HG02588 (cell line): Measurements from ENCODE around the gene SERPIND1.
"Not testable (repeated sequence)": the region's sequence is repeated elsewhere in the genome, so short reads cannot be mapped to it uniquely, and the experiment has no call there.

Experiments
- ATAC-seq: cut with Tn5 transposase; IDR thresholded peaks from one replicate; pipeline ENCODE4 v1.9.1; 2021; ENCODE audit warnings: mild to moderate bottlenecking, moderate library complexity; ENCODE audit not compliant: unreplicated experiment

SERPIND1 gene

DNA sequence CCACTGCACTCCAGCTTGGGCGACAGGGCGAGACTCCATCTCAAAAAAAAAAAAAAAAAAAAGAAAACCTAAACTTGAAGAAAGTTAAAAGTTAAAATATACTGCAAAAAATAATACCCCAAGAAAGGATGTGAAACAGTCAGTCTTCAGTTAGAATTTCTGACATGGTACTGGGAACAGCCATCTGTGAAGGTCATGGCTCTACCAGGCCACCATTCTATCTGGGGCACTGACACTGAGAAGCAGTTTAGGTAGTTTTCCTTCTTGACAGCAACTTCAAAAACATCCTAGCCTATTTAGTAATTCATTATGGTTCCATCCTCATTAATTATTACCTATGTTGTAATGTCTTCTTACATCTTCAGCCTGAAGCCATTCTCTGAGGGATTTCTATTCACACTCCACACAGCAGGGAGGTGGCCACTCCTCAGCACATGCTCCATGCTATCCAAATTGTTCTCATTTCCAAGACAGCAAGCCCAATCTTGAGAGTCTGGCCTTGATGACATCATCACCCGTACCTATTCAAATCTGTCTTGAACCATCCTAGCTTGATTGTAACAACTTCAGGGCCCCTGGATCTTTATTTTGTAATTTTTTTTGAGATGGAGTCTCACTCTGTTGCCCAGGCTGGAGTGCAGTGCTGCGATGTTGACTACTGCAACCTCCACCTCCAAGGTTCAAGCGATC lies 38.2 kb downstream of the SERPIND1 start:
- ATAC-seq: no peak

GRCh38 chr22:20813056-20813455 lies 39.1 kb downstream of the SERPIND1 start:
- ATAC-seq: no peak

GRCh38 chr22:20814221-20814808 lies 40.4 kb downstream of the SERPIND1 start:
- ATAC-seq: no peak

DNA sequence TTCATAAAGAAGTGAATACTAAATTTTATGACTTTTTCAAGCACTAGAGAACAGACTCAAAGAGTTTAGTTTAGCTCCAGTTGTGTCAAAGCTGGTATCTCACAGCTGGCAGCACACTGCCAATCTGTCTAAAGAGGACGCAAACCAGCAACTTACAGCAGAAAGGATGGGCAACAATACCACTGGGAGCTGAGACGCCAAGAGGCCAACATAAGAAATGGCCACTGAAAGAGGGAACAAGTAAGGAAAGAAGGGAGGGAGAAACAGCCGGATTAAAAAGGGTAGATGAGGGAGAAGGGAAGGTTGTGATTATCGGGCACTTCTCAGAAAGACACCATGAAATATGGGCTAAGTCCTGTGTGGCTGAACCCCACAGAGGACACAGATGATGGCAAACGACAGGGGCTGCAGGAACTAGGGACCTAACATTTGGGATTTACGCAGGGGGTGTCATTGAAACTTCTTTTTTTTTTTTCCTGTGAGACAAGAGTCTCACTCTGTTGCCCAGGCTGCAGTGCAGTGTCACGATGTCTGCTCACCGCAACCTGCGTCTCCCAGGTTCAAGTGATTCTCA lies 41.7 kb downstream of the SERPIND1 start:
- no peak for ATAC-seq

GRCh38 chr22:20816559-20816958 lies 42.6 kb downstream of the SERPIND1 start:
- no peak for ATAC-seq

DNA sequence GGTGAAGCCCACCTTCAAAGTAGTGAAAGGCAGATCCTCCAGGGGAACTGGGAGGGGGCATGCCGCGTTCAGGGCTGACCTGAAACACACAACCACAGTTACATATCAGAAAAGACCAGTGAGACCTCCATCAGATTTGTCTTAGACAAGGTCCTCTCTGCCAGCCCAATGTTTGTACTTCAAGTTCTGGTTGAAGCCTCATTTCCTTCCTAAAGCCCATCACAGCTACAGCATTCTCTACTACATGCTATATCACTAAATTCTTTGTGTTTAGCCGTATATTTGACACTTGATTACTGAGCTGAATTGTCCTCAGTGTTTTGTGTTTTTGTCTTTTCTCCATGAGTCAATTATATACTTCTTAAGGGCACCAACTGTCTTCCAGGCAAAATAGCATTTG lies 44.6 kb downstream of the SERPIND1 start:
- no peak for ATAC-seq

- no peak for ATAC-seq
Observed at GRCh38 chr22:20819471-20819870, 45.6 kb downstream of the SERPIND1 start.

DNA sequence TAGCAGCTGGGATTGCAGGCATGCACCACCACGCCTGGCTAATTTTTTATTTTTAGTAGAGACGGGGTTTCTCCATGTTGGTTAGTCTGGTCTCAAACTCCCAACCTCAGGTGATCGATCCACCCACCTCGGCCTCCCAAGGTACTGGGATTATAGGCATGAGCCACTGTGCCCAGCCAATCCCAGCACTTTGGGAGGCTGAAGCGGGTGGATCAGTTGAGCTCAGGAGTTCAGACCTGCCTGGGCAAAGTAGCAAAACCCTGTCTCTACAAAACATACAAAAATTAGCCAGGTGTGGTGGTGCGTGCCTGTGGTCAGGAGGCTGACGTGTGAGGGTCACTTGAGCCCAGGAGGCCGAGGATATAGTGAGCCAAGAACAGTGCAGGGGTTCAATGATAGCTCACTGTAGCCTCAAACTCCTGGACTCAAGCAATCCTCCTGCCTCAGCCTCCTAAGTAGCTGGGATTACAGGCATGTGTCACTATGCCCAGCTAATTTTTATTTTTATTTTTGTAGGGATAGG lies 47.9 kb downstream of the SERPIND1 start:
- not testable (repeated sequence) for ATAC-seq

DNA sequence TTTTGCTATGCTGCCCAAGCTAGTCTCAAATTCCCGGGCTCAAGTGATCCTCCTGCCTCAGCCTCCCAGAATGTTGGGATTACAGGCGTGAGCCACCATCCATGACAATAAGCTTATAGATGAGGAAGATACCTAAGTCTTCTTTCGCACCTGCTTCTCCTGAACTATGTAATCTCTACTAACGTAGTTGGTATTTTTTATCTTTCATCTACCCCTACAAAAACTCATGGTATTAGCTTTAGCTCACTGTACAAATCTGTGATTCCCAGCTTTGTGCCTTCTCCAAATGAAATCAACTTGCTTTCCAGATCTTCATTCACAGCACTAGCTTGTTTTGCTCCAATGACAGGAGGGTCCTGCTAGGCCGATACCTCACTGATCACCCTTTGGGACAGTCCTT lies 48.3 kb downstream of the SERPIND1 start:
- no peak for ATAC-seq

DNA sequence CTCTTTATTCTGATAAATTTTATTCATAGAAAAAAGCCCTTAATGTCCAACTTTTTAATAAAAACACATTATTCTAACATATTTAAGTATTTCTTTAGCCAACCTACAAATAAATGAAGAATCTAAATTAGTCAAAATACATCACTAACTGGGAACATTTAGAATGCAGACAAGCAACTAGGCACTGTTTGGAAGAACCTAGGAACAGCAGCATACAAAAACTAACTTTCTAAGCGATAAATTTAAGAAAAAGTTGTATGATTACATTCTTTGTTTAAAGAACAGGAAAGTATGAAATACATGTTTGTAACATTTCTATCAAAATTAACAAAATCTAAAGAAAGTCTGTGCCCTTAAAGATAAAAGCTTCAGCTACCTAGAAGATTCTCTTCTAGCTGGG lies 49.4 kb downstream of the SERPIND1 start:
- ATAC-seq: no peak

DNA sequence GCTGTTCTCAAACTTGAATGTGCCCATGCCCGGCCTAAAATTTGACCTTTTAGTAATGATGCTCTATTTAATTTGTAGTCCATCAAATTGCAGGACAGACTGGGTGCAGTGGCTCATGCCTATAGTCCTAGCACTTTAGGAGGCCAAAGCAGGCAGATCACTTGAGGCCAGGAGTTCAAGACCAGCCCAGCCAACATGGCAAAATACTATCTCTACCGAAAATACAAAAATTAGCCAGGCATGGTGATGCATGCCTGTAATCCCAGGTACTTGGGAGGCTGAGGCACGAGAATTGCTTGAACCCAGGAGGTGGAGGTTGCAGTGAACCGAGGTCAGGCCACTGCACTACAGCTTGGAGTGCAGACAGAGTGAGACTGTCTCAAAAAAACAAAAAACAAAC lies 51.3 kb downstream of the SERPIND1 start:
- not testable (repeated sequence) for ATAC-seq

DNA sequence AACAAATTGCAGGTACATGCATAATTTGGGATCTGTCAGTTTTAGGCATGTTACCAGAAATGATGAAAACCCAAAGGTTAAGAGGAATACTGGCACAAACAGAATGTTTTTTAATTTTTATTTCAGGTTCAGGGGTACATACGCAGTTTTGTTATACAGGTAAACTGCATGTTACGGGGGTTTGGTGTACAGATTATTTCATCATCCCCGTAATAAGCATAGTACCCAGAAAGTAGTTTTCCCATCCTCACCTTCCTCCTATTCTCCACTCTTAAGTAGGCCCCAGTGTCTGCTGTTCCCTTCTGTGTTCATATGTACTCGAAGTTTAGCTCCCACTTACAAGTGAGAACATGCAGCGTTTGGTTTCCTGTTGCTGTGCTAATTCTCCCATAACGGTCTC lies 51.7 kb downstream of the SERPIND1 start:
- ATAC-seq: no peak

- not testable (repeated sequence) for ATAC-seq
Observed at GRCh38 chr22:20826373-20827152, 52.6 kb downstream of the SERPIND1 start.

GRCh38 chr22:20829491-20830134 lies 55.7 kb downstream of the SERPIND1 start:
- no peak for ATAC-seq

DNA sequence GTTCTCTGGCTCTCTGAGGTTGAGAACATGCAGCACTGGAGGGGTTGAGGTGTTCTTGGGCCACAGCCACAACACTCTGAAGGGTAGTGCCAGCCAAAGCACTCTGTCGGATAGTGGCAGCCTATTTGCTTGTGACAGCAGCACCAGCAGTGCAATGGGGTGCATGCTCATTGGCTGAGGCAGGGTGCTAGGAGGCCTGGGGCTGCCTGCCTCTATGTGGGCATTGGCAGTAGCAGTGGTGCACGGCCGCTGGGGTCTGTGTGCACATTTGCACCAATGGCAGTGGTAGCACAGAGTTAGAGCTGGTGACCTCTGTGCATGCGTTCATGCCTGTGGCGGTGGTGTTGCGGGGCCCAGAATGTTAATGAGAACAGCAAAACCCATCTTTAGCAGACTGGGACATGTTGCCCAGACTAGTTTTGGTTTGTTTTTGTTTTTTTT lies 59.3 kb downstream of the SERPIND1 start:
- no peak for ATAC-seq

- ATAC-seq: no peak
Observed at GRCh38 chr22:20834206-20834605, 60.3 kb downstream of the SERPIND1 start.

- no peak for ATAC-seq
Observed at GRCh38 chr22:20834725-20835124, 60.8 kb downstream of the SERPIND1 start.
